H1 (cell line): ENCODE measurements around the gene ZNF143. TPM values are rescaled to one million over a fixed set of nuclear protein-coding genes. Genes with fewer than 3 reads are reported as not detected.

Source experiments
- BRCA1 ChIP-seq: IDR thresholded peaks from 2 replicates; pipeline ENCODE4 v1.6.1; 2012; ENCODE audit warnings: low read depth, low read length, improper control_type of control experiment
- CBX5 ChIP-seq: fragments of 300-800, 300-1000 bp; sonication (generic); IDR thresholded peaks from 2 replicates; pipeline ENCODE4 v1.7.1; 2016; ENCODE audit warnings: antibody characterized with exemption, low read length, low read depth
- CHD7 ChIP-seq: fragments of 300-600 bp; sonication (generic); IDR thresholded peaks from 2 replicates; pipeline ENCODE4 v1.7.1; 2012; ENCODE audit warnings: low read length, moderate library complexity, mild to moderate bottlenecking, inconsistent platforms; ENCODE audit not compliant: insufficient replicate concordance
- POLR2A ChIP-seq, 2 experiments: IDR thresholded peaks; 1 replicate in 1 of 2; 2 replicates in 1 of 2; pipeline ENCODE4 v1.6.1; 2011; ENCODE audit warnings: low read depth in 2 of 2, low read length in 2 of 2, mild to moderate bottlenecking in 2 of 2; ENCODE audit errors: control extremely low read depth in 1 of 2
- RXRA ChIP-seq: IDR thresholded peaks from 2 replicates; pipeline ENCODE4 v1.6.1; 2011; ENCODE audit warnings: low read depth, mild to moderate bottlenecking, low read length, moderate library complexity; ENCODE audit not compliant: insufficient read depth
- SP2 ChIP-seq: IDR thresholded peaks from 2 replicates; pipeline ENCODE4 v1.6.1; 2012; ENCODE audit warnings: mild to moderate bottlenecking, low read length, inconsistent platforms
- SUZ12 ChIP-seq: fragments of 200-600 bp; sonication (generic); IDR thresholded peaks from 2 replicates; pipeline ENCODE4 v1.6.1; 2012; ENCODE audit warnings: mild to moderate bottlenecking, inconsistent platforms, low read length, moderate library complexity, mixed read lengths
- TAF1 ChIP-seq: IDR thresholded peaks from 2 replicates; pipeline ENCODE4 v1.6.1; 2011; ENCODE audit warnings: mild to moderate bottlenecking, low read depth, low read length
- USF2 ChIP-seq: IDR thresholded peaks from 2 replicates; pipeline ENCODE4 v1.6.1; 2011; ENCODE audit warnings: low read length, improper control_type of control experiment
- YY1 ChIP-seq: IDR thresholded peaks from 2 replicates; pipeline ENCODE4 v1.6.1; 2011; ENCODE audit warnings: low read depth, mild to moderate bottlenecking, low read length
- polyA plus RNA-seq, 7 experiments: library from polyadenylated mRNA; depleted of rRNA in 3 of 7; stranded (reverse) in 5 of 7; unstranded in 2 of 7; fragments of >200 nt in 5 of 7; fragments of 200-250 nt in 2 of 7; gene quantifications; 1 replicate in 5 of 7; 2 replicates in 1 of 7; 4 replicates in 1 of 7; pipeline versions ENCODE4 v1.2.1 to v1.2.3, GENCODE V29; 2011 to 2013; ENCODE audit warnings: missing spikeins in 2 of 7, mixed read lengths in 2 of 7
- total RNA-seq: library from RNA; stranded (reverse); fragmentation: NEBNext Ultra II Directional; extraction: Animal tissue kit (Norgen Biotek cat#: 25700); gene quantifications from 2 replicates; pipeline ENCODE4 v1.2.1, GENCODE V29; 2021

Gene ZNF143
- total and polyA plus RNA-seq, 2 of the 8 experiments (the other 6 are each of a cell fraction or from before 2014, with no cell fraction given) = 43.0 to 69.2 TPM

- TF ChIP-seq CHD7 (no peak), USF2 (no peak), RXRA (no peak), BRCA1 (no peak), SP2 (no peak), POLR2A (IDR thresholded peaks at IDR 0.05; ENCODE audit: control extremely low read depth in 1 of 2, low read depth in 2 of 2, low read length in 2 of 2) (no peak), YY1 (no peak), TAF1 (no peak), CBX5 (no peak), SUZ12 (no peak)
Observed at GRCh38 chr11:9568161-9568853, 107.5 kb downstream of the ZNF143 start (continued).
